Astrocyte (in vitro differentiated cells and primary cell): ENCODE measurements around the gene PHLPP2. TPM values are rescaled to one million over a fixed set of nuclear protein-coding genes. Genes with fewer than 3 reads are reported as not detected.

Experiments
- DNase-seq: peaks from one replicate; pipeline ENCODE4 v3.0.0-alpha.2; 2010; ENCODE audit warnings: low read depth
- FAIRE-seq: peaks from 2 replicates; lab custom pipeline; 2011; peaks lifted over from hg19 to GRCh38; lab: Jason Lieb, UNC
- H2AFZ ChIP-seq: 2 replicates; pipeline ENCODE4 v1.6.0; 2012; ENCODE audit warnings: low read depth, low read length, inconsistent platforms
- H3K27ac ChIP-seq: 2 replicates; pipeline ENCODE4 v1.5.1; 2011; ENCODE audit warnings: low read depth, low read length, inconsistent platforms
- H3K27me3 ChIP-seq: 2 replicates; pipeline ENCODE4 v1.6.0; 2011; ENCODE audit warnings: low read length, inconsistent platforms; ENCODE audit not compliant: insufficient read depth
- H3K36me3 ChIP-seq: 2 replicates; pipeline ENCODE4 v1.5.1; 2011; ENCODE audit warnings: low read length, inconsistent platforms; ENCODE audit not compliant: insufficient read depth
- H3K4me1 ChIP-seq: 2 replicates; pipeline ENCODE4 v1.5.1; 2011; ENCODE audit warnings: low read length, inconsistent platforms; ENCODE audit not compliant: insufficient read depth
- H3K4me2 ChIP-seq: 2 replicates; pipeline ENCODE4 v1.6.0; 2012; ENCODE audit warnings: low read length, inconsistent platforms
- H3K4me3 ChIP-seq: 2 replicates; pipeline ENCODE4 v1.5.1; 2011; ENCODE audit warnings: low read depth, mild to moderate bottlenecking, low read length, inconsistent platforms; ENCODE audit not compliant: insufficient read depth
- H3K79me2 ChIP-seq: 2 replicates; pipeline ENCODE4 v1.6.0; 2012; ENCODE audit warnings: mild to moderate bottlenecking, low read length, inconsistent platforms; ENCODE audit not compliant: insufficient read depth
- H3K9ac ChIP-seq: 2 replicates; pipeline ENCODE4 v1.6.0; 2012; ENCODE audit warnings: mild to moderate bottlenecking, low read length, inconsistent platforms
- H3K9me3 ChIP-seq: 2 replicates; pipeline ENCODE4 v1.5.1; 2012; ENCODE audit warnings: low read depth, mild to moderate bottlenecking, low read length, inconsistent platforms; ENCODE audit not compliant: insufficient read depth
- H4K20me1 ChIP-seq: 2 replicates; pipeline ENCODE4 v1.6.0; 2012; ENCODE audit warnings: low read length, inconsistent platforms; ENCODE audit not compliant: insufficient read depth
- H3K27ac Mint-ChIP-seq: one replicate; pipeline ENCODE4 v1.8.0; 2021; ENCODE audit warnings: mild to moderate bottlenecking, mixed read lengths; ENCODE audit not compliant: unreplicated experiment
- H3K27me3 Mint-ChIP-seq: one replicate; pipeline ENCODE4 v1.8.0; 2021; ENCODE audit warnings: low read depth, mixed read lengths; ENCODE audit not compliant: unreplicated experiment
- H3K36me3 Mint-ChIP-seq: one replicate; pipeline ENCODE4 v1.8.0; 2021; ENCODE audit warnings: low read depth, mixed read lengths; ENCODE audit not compliant: unreplicated experiment
- H3K4me1 Mint-ChIP-seq: one replicate; pipeline ENCODE4 v1.8.0; 2021; ENCODE audit warnings: low read depth, mixed read lengths; ENCODE audit not compliant: unreplicated experiment
- H3K4me3 Mint-ChIP-seq: one replicate; pipeline ENCODE4 v1.8.0; 2021; ENCODE audit warnings: mild to moderate bottlenecking, moderate library complexity, mixed read lengths; ENCODE audit not compliant: unreplicated experiment
- H3K9me3 Mint-ChIP-seq: one replicate; pipeline ENCODE4 v1.8.0; 2021; ENCODE audit warnings: mild to moderate bottlenecking, mixed read lengths; ENCODE audit not compliant: unreplicated experiment
- CTCF ChIP-seq: IDR thresholded peaks from 2 replicates; pipeline ENCODE4 v1.5.1; 2011; ENCODE audit warnings: low read depth, mild to moderate bottlenecking, inconsistent platforms, low read length, moderate library complexity; ENCODE audit not compliant: insufficient read depth
- EZH2 ChIP-seq: IDR thresholded peaks from 2 replicates; pipeline ENCODE4 v1.6.1; 2012; ENCODE audit warnings: mild to moderate bottlenecking, low read length, inconsistent platforms; ENCODE audit not compliant: insufficient read depth
- total RNA-seq: library from RNA; stranded (reverse); gene quantifications from 2 replicates; pipeline ENCODE4 v1.2.1, GENCODE V29; 2021

Gene PHLPP2
- total RNA-seq, 1 donor from 2014 or later, result 5.4 TPM

GRCh38 chr16:71722801-71723536, 1.5 kb downstream of the PHLPP2 start:
- FAIRE-seq, result no peak
- peaks cover 41% of the 10 kb centered on the region for H3K79me2 ChIP-seq
- peak overlapping the region; percentile 74 for H3K27ac Mint-ChIP-seq
- H2AFZ ChIP-seq, result peak overlapping the region; percentile 80
- peak overlapping the region; percentile 85 for H3K9ac ChIP-seq
- DNase-seq, result peak; percentile 49
- H3K9me3 ChIP-seq, result no peaks in the 10 kb centered on the region
- H3K36me3 ChIP-seq, result peaks cover 3% of the 10 kb centered on the region
- H3K9me3 Mint-ChIP-seq, result no peaks in the 10 kb centered on the region
- peak overlapping the region; percentile 96 for H3K4me3 ChIP-seq
- no peaks in the 10 kb centered on the region for H3K36me3 Mint-ChIP-seq
- H3K4me2 ChIP-seq, result peak overlapping the region; percentile 95
- H4K20me1 ChIP-seq, result peaks cover 37% of the 10 kb centered on the region
- peak overlapping the region; percentile 46 for H3K27ac ChIP-seq
- H3K27me3 Mint-ChIP-seq, result no peaks in the 10 kb centered on the region
- H3K4me1 Mint-ChIP-seq, result peaks cover 6% of the 10 kb centered on the region
- H3K4me3 Mint-ChIP-seq, result peak overlapping the region; percentile 92
- H3K27me3 ChIP-seq, result no peaks in the 10 kb centered on the region
- H3K4me1 ChIP-seq, result peaks cover 6% of the 10 kb centered on the region
- TF ChIP-seq EZH2 (no peak), CTCF (no peak)

GRCh38 chr16:71721066-71721740, 3.3 kb downstream of the PHLPP2 start:
- H3K27me3 Mint-ChIP-seq, result no peaks in the 10 kb centered on the region
- no peak overlapping the region for H3K27ac Mint-ChIP-seq
- Histone ChIP-seq H3K79me2 (peaks cover 54% of the 10 kb centered on the region), H4K20me1 (peaks cover 47% of the 10 kb centered on the region), H3K4me2 (no peak overlapping the region), H3K9me3 (no peaks in the 10 kb centered on the region), H3K4me3 (no peak overlapping the region), H2AFZ (no peak overlapping the region), H3K4me1 (peaks cover 6% of the 10 kb centered on the region), H3K9ac (no peak overlapping the region), H3K27me3 (no peaks in the 10 kb centered on the region), H3K27ac (no peak overlapping the region), H3K36me3 (peaks cover 3% of the 10 kb centered on the region)
- DNase-seq (no peak), FAIRE-seq (no peak)
- TF ChIP-seq CTCF (no peak), EZH2 (no peak)
- no peak overlapping the region for H3K4me3 Mint-ChIP-seq
- H3K9me3 Mint-ChIP-seq, result no peaks in the 10 kb centered on the region
- H3K4me1 Mint-ChIP-seq, result no peaks in the 10 kb centered on the region
- H3K36me3 Mint-ChIP-seq, result no peaks in the 10 kb centered on the region
